A673 (cell line): Measurements from ENCODE around the gene UCKL1.

Experiments
- CTCF ChIP-seq: fragments of 300-800, 200-600 bp; sonication (generic); conservative IDR thresholded peaks from 2 replicates; pipeline ENCODE4 v1.5.1; 2017; ENCODE audit warnings: low read depth, mild to moderate bottlenecking, antibody characterized with exemption, low read length, moderate library complexity, mixed read lengths
- EZH2 ChIP-seq: fragments of 200-600 bp; sonication (generic); IDR thresholded peaks from 2 replicates; pipeline ENCODE4 v1.6.1; 2017; ENCODE audit warnings: borderline replicate concordance, low read depth, mild to moderate bottlenecking, mixed read lengths, antibody characterized with exemption, low read length; ENCODE audit not compliant: poor library complexity, severe bottlenecking

- TF ChIP-seq EZH2, result no peak
- no peak for TF ChIP-seq CTCF
Observed at GRCh38 chr20:63956664-63957003, 418 bp upstream of the UCKL1 start.
